NOMO-1 treated with DMSO at 0.1 percent for 48 hours (cell line): ENCODE measurements around the gene TMEM132D.

Experiments used
- DNase-seq: peaks from one replicate; lab custom pipeline; 2025; ENCODE audit not compliant: unreplicated experiment; lab: John Stamatoyannopoulos, UW

Gene TMEM132D

GRCh38 chr12:129827102-129827865, 76.5 kb downstream of the TMEM132D start:
- no peak for DNase-seq

DNA sequence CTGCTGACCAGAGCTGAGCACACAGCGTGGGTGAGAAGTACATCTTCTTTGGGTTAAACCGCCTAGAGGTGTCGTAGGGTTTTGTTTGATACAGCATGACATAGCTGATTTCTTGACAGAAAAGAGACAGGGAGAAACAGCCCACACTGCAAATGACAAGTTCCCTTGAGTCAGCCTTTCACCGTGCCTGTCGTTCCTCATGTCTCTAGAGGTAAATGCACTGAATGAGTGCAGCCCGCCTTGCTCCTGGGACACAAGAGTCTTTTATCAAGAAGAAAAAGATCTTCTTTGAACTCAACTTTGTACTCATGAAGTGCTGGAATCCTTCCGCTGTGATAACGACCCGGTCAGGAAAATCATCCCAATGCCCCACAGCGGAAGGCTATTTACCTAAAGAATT, 77.6 kb downstream of the TMEM132D start:
- DNase-seq = no peak

- no peak for DNase-seq
Measured at GRCh38 chr12:129825316-129825715, 78.5 kb downstream of the TMEM132D start.

DNA sequence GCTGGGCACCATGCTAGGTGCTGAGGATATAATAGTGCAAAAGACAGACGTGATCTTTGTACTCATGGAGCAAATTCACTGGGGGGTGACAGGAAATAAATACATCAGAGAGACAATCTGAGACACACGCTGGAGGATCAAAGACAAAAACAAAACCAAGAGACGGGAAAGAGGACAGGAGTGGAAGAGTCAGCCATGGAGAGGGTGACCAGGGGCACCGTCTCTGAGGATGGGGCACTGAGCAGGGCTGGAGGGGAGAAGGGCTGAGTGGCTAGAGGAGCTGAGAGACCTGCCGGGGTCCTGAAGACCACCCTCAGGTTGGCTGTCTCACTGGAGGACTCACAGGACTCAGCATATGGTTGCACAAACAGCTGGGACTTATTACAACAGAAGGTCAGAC, 81.9 kb downstream of the TMEM132D start:
- no peak for DNase-seq

- DNase-seq = no peak
Measured at GRCh38 chr12:129819391-129819790, 84.4 kb downstream of the TMEM132D start.

DNA sequence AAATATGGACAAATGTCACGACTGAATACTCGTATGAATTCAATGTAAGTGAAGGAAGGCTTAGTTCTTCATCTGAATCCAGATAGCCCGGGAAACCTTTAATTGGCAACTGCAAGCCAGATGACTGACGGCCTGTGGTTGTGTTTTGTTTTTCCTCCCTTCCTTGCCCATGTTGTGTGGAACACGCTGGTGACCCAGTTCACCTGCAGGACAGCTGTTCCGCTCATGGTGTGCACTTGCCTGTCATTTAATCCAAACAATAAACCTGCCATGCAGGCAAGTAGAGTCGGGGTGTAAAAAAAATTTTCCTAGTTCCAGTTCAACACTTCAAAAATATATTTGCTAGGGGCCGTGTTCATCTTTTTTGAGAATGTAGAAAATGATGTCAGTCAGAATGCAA, 88.0 kb downstream of the TMEM132D start:
- DNase-seq = no peak

DNA sequence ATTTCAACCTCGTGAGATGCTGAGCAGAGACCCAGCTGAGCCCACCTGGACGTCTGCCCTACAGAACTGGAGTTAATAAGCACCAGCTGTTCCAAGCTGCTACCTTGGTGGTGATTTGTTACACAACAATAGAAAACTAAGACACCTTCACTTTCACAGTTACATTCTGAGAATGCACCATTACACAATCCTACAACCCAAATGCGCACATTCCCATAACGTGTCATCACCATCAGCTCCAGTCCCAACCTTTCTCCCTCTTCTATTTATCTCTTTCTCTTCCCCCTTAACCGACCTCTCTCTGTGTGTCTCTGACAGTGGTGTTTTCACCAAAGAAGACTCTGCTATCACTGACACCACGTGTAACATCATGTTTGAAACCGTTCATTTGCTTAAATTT, 91.9 kb downstream of the TMEM132D start:
- no peak for DNase-seq

GRCh38 chr12:129807136-129807535, 96.7 kb downstream of the TMEM132D start:
- DNase-seq = no peak

DNA sequence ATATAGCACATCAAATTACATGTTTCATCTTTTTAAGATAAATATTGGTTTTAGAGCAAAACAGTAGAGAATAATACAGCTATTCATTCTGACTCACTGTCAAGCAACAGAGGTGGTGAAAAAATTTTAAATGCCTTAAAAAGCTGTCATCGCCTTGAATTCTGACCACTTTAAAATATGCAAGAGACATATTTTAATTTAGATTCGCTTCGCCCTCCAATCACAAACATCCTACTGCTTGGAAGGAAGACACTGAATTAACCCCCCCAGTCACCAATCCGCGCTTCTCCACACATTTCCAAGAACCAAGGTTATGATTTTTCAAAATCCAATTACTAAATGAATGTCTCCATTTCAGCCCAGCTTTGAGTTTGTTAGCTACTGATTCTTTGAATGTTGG, 112.4 kb downstream of the TMEM132D start:
- no peak for DNase-seq

DNA sequence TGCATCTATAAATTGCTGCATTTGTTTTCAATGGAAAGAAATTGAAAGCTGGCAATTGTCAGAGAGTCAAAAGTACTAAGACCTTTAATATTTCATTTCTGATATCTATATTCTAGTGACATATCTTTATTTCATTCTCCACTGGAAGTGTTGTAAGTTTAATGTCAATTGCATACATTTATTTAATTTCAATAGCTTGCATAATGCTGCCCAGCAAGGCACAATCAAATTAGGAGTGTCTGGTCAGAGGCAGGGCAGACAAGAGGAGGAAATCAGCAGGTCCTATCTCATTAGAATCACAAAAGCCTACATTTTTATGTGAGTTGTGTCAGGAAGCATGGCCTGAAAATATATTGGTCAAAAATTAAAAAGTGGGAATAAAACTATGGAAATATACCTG, 112.9 kb downstream of the TMEM132D start:
- DNase-seq = no peak

DNA sequence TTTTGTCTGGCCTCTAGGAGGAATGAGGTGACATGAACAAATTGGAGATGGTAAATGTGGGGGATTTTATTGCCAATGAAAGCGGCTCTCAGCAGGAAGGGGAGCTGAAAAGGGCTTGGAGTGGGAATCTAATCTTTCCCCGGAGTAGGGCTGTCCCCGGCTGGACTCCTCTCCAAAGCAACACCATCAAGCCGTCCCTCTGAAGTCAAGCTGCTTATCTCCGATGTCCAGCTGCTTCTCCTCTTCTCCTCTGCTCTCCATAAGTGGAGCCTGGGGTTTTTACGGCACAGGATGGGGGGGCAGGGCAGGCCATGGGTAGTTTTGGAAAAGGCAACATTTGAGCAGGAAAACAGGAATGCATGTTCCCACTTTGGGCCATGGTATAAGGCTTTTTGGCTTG, 113.5 kb downstream of the TMEM132D start:
- no peak for DNase-seq

DNA sequence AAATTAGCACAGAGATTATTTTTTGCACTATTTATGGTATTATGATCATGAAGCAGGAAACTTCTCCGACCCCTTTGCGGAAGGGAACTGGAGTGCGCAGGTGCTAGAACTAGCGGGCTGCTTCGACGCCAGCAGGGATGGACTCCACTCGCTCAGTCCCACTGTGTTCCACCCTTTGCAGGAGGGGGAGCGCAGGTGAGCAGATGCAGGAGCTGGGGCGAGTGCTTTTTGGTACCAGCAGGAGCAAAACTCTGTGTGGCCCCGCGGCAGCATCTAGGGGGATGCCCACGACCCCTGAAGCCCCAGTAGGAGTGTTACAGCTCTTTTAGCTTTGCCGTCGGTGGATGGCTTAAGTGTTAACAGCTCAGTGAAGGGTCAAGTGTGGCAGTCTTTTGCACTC, 113.9 kb downstream of the TMEM132D start:
- no peak for DNase-seq

DNA sequence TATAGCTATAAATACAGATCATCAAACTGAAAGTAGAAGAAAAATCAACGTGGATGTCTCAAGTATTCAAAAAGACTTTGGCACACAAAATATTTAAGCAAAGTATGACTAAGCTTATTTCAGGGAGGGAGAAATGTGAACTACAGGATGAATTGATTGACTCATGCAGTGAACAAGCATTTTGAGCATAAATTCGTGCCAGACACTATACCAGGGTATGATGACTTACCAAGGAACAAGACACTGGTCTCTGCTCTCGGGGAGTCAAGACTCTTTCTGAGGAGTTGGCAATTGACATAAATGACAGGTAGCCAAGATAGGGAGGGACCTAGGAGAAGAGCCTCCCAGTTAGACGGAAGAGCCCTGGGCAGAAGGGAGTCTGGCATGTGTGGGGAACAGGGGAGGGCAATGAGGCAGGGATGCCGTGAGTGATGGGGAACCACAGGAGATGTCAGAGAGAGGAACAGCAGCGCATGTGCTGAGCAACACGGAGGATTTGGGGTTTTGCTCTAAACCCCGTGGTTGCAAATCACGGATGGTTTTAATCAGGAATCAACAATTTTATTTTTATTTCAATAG, 115.2 kb downstream of the TMEM132D start:
- DNase-seq = no peak

GRCh38 chr12:129779989-129780388, 123.8 kb downstream of the TMEM132D start:
- DNase-seq = no peak

- DNase-seq = no peak
Measured at GRCh38 chr12:129779033-129779432, 124.8 kb downstream of the TMEM132D start.

DNA sequence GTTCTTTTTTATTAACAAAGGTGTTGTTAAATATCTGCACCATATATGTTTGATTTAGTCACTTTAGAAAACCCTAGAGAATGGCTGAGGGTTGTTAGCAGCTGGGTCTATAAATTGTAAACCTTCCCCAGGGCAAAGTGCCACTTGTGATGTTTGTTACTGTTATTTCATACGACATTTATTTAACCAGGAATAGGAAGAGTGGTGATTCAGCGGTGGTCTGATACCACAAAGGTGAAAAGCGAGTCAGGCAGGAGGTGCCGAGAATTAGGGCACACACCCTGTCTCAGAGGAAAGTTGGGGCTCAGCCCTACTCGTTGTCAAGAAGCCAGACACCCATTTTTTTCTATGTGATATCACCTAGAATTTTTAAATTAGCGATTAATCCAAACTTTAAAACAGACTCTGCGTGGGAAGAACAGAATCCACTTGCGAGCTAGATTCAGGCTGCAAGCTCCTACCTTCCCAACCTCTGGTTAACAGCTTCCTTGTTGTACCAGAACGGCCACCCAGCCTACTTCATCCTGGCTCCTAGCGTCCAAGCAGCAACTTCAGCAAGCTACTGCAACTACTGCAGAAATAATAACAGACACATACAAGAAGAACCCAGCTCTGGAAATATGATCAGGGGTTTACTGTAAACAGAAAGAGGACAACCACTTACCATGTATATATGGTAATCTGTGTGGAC, 126.7 kb downstream of the TMEM132D start:
- DNase-seq = no peak

DNA sequence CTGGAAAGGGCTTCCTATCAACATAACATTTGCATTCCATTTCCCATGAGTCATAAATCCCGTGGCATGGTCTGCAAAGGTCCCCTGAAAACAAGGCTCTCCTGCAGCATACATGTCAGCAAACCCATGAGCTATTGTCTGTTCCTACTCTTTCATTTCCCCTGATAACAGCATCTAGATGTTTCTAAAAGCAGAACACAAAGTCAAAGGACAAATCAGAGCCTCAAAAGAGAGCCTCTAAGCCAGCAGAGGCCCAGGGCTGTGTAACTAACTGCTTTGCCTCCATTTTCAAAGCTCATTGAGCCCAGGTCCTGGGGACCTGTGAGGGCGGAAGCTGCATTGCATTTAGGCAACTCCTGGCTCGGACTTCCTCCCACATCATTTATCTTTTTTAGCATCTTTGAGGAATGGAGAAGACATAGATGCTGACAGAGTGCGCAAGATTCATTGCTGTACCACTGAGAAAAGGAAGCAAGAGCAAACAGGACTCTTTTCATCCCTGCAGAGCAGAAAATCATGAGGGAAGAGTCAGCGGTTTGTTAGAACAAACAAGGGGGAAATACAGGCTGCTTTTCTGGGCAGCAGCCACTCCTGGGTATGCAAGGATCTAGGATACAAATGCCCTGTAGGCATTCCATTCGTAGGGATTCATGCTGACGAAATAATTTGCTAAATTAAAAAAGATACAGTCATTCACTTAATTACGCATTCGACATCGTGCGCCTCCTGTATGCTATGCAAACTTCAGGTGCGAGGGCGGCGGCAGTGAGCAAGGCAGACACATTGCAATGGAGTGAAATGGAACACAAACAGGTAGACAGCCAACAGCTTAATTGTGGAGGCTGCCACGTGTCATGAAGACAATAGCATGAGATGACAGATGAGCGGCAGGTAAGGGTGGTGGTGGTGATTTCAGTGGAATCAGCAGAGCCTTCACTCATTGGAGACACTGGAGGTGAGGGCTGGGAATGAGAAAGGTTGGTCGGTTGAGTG, 131.0 kb downstream of the TMEM132D start:
- no peak for DNase-seq

DNA sequence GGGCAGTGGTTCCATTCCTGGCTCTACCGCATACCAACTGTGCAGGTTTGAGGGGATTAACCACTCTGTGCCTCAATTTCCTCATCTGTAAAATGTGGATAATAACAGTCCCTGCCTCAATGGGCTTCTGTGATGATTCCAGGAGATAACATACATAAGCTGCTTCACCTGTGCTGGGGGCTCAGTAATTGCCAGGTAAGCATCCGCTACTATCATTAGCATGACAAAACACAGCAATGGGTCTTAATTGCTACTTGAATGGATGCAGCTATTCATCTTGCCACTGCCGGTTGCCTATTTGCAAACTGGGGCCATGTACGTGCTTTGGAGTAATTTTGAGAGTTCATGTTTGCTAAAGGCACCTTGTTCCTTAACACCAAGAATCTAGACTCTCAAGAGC, 132.6 kb downstream of the TMEM132D start:
- no peak for DNase-seq

- DNase-seq = no peak
Measured at GRCh38 chr12:129765719-129766118, 138.1 kb downstream of the TMEM132D start.

DNA sequence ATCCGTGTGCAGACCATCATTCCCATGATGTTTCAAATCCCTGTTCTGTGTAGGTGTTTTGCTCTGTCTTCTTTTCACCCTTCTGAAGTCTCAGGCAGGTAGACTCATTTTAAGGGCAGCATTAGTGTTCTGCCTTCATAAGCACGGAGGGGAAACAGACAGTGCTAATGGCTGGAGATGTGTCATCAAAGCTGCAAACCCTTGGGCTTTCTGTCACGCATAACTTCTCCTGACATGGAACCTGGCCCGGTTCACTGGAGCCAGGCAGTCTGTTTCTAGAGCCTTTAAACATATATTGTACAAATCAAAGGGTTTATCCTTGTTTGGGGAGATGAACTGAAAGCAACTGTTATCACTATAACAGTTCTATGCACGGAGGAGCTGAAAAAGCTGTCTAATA, 141.4 kb downstream of the TMEM132D start:
- DNase-seq = no peak

GRCh38 chr12:129753586-129753985, 150.2 kb downstream of the TMEM132D start:
- no peak for DNase-seq
